NCI-H2107 (cell line): ENCODE results near the gene PLD4.
A peak's percentile ranks its signal among the peaks of the same experiment; 100 is the strongest.

ENCODE experiments used
- DNase-seq: peaks from one replicate; lab custom pipeline; 2025; lab: John Stamatoyannopoulos, UW

The PLD4 gene

GRCh38 chr14:104975481-104976197 is 51.0 kb downstream of the PLD4 start:
- no peak for DNase-seq

- DNase-seq = peak; percentile 88
Measured at GRCh38 chr14:104976198-104977007, 51.7 kb downstream of the PLD4 start.

- no peak for DNase-seq
Measured at GRCh38 chr14:104977008-104977680, 52.5 kb downstream of the PLD4 start.

GRCh38 chr14:104977681-104978653 is 53.3 kb downstream of the PLD4 start, which contains the start of gene AHNAK2:
AHNAK2 (minus strand) TSS chr14:104978374; CDS start chr14:104978237, 137 bp downstream.
- no peak for DNase-seq

DNA sequence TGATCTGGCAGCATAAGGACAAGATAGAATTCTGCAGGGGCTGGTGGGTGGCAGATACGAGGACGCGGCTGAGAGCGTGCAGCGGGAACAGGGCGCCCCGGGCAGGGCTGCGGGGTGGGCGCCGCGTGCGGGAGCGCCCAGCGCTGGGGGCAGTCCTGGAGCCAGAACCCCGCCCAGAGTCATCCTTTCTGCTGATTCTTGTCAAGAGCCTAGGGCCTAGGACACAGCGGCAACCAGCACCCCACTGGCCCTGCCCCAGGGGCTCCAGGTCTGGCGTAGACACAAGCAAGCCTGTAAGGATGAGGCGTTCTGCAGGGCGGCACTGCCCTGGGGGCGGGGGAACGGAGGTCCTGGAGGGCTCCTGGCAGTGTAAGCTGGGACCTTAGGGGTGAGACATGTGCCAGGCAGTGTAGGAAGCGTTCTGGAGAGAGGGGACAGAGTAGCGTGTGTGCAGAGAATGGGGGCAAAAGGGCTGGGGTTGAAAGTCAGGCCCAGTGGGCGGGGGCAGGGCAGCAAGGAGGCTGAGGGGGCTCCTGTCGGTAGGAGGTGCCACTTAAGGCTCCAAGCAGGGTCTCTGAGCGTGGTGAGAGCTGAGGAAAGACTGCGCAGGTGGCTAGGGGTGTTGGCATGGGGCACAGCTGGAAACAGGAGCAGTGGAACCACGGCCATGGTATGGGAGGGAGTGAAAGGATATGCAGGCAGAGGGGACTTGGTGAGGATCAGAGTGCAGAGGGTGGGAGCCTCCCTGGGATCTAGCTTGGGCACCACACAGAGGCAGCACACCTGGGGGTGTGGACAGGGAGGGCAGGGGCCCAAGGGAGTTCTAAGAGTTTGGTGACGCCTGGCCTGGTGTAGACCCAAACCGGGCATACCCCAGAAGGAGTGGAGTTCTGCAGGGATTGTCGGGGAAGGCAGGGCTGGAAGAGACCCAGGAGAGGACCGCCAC is 54.3 kb downstream of the PLD4 start:
- DNase-seq = no peak

DNA sequence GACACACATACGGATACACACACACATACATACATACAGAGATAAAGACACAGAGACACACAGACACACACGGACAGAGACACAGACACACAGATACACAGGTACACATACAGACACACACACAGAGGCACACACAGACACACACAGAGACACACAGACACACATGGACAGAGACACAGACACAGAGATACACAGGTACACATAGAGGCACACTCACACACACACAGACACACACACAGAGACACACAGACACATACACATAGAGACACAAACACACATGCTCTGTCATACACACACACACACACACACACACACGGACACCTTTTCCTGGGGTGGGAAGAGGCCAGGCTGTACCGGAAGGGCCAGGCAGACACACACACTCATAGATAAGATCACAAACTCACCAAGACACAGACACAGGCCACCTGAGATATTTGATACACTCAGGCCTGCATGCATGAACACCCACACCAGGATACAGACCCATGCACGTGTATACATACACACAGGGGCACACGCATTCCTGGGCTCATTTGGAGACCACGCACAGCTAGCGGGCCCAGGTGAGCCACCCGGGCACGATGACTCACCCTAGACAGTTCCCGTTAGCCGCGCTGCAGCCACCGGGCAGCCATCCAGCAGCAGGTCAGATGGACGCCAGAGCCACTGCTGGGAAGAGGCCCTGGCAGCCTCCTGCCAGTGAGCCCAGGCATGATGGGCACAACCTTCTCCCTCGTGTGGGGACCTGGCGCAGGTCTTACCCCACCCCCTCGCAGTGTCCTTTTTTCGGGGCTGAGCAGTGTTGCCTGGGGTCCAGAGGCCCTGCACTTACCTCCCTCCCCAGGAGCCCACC is 55.3 kb downstream of the PLD4 start:
- no peak for DNase-seq

- no peak for DNase-seq
Measured at GRCh38 chr14:104980611-104981531, 56.2 kb downstream of the PLD4 start.

GRCh38 chr14:104981699-104982541 is 57.2 kb downstream of the PLD4 start:
- DNase-seq = no peak

GRCh38 chr14:104982548-104983230 is 58.0 kb downstream of the PLD4 start:
- no peak for DNase-seq
